CD4-positive, alpha-beta T cell treated with Interleukin-1 beta for 1 hour (primary cell): ENCODE data around the gene MAP3K15.

Experiments used
- DNase-seq, 2 donors: peaks; one replicate each; pipeline ENCODE4 v3.0.0-alpha.2; 2020 to 2022

Gene MAP3K15

GRCh38 chrX:19343085-19343534 lies 172.2 kb downstream of the MAP3K15 start:
- no peak for DNase-seq

- no peak for DNase-seq
Measured at GRCh38 chrX:19342331-19342906, 172.9 kb downstream of the MAP3K15 start.

GRCh38 chrX:19334945-19335626 lies 180.2 kb downstream of the MAP3K15 start:
- DNase-seq, result peak in 1 of 2 donors; percentile 20

GRCh38 chrX:19332983-19333382 lies 182.3 kb downstream of the MAP3K15 start:
- DNase-seq, result no peak

GRCh38 chrX:19331831-19332230 lies 183.5 kb downstream of the MAP3K15 start:
- DNase-seq, result no peak

GRCh38 chrX:19326567-19326966 lies 188.7 kb downstream of the MAP3K15 start:
- DNase-seq, result no peak
